Activated CD8-positive, alpha-beta memory T cell treated with anti-CD3 and anti-CD28 coated beads, Interleukin-2, amount 10 ng/mL, durations not matched to agents 7 days and 5 days (primary cell): ENCODE data around the gene NOTCH2NLA. TPM values are rescaled to one million over a fixed set of nuclear protein-coding genes. Genes with fewer than 3 reads are reported as not detected.
"Not testable (repeated sequence)": the region's sequence is repeated elsewhere in the genome, so short reads cannot be mapped to it uniquely, and the experiment has no call there.

Source experiments
- ATAC-seq: fragments of 150-1000 bp; cut with Tn5 transposase; one replicate; pipeline ENCODE4 v1.10.0; 2021; ENCODE audit warnings: moderate library complexity
- CTCF ChIA-PET: fragments of 350-600 bp; sonication (Branson Sonifier 250); formaldehyde crosslinking; loops from one replicate; lab custom pipeline; 2021; ENCODE audit warnings: antibody characterized with exemption; lab: Charles Lee
- DNase-seq: peaks from one replicate; pipeline ENCODE4 v3.0.0-alpha.2; 2020
- H3K27ac Mint-ChIP-seq: one replicate; pipeline ENCODE4 v1.8.0; 2021; ENCODE audit warnings: mild to moderate bottlenecking, mixed read lengths
- H3K27me3 Mint-ChIP-seq: one replicate; pipeline ENCODE4 v1.8.0; 2021; ENCODE audit warnings: mixed read lengths
- H3K36me3 Mint-ChIP-seq: one replicate; pipeline ENCODE4 v1.8.0; 2021; ENCODE audit warnings: mild to moderate bottlenecking, mixed read lengths
- H3K4me1 Mint-ChIP-seq: one replicate; pipeline ENCODE4 v1.8.0; 2021; ENCODE audit warnings: mixed read lengths
- H3K4me3 Mint-ChIP-seq: one replicate; pipeline ENCODE4 v1.8.0; 2021; ENCODE audit warnings: mild to moderate bottlenecking, moderate library complexity, mixed read lengths
- H3K9me3 Mint-ChIP-seq: one replicate; pipeline ENCODE4 v1.8.0; 2022; ENCODE audit warnings: low read depth, mixed read lengths
- total RNA-seq, 2 experiments: library from RNA; stranded (reverse); gene quantifications; one replicate each; pipeline ENCODE4 v1.2.3, GENCODE V29; 2021

The NOTCH2NLA gene
- total RNA-seq, 2 experiments from 2014 or later = 28.8 to 38.9 TPM

DNA sequence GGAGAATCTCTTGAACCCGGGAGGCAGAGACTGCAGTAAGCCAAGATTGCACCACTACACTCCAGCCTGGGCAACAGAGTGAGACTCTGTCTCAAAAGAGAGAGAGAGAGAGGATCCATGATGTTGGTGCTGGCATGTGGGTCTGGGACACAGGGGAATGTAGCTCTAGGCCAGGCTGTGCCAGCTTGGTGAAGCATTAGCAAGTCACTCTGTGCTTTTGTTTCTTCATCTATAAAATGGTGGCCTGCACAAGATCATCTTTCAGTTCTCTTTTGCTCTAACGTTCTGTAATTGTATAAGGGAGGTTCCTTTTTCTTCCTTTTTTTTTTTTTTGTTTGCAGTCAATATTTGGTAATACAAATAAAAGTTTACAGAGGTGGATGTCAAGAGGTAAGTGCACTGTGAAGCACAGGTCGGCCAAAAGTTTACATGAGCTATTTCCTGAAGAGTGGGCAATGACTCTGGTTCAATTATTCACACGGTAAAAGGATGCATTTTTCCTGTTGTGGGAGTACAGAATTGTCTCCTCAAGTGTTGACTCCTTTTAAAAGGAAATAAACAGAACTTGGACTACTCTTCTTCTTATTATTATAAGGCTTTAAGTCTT is 24.5 kb upstream of the NOTCH2NLA start:
- H3K27me3 Mint-ChIP-seq, H3K9me3 Mint-ChIP-seq, H3K4me3 Mint-ChIP-seq, DNase-seq, H3K36me3 Mint-ChIP-seq, CTCF ChIA-PET, H3K27ac Mint-ChIP-seq, H3K4me1 Mint-ChIP-seq, ATAC-seq: not testable (repeated sequence)

DNA sequence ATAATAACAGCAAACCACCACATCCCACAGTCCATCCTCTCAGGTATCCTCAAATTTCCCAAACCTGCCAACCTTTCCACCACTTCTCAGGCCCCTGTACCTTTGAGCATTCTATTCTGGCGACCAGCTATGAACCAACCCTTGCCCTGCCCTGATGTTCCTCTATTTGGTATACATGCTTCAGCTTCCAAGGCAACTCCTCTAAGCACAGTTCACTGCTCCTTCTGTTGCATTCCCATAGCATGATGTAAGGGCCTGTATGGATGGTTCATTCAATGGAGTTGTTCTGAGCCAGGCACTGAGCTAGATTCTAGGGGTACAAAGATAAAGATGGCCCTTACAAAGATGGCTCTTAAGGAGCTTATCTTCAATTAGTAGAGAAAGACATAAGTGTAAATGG is 22.7 kb upstream of the NOTCH2NLA start:
- H3K27ac Mint-ChIP-seq, H3K36me3 Mint-ChIP-seq, H3K4me3 Mint-ChIP-seq, ATAC-seq, H3K27me3 Mint-ChIP-seq, H3K4me1 Mint-ChIP-seq, DNase-seq, CTCF ChIA-PET, H3K9me3 Mint-ChIP-seq: not testable (repeated sequence)

DNA sequence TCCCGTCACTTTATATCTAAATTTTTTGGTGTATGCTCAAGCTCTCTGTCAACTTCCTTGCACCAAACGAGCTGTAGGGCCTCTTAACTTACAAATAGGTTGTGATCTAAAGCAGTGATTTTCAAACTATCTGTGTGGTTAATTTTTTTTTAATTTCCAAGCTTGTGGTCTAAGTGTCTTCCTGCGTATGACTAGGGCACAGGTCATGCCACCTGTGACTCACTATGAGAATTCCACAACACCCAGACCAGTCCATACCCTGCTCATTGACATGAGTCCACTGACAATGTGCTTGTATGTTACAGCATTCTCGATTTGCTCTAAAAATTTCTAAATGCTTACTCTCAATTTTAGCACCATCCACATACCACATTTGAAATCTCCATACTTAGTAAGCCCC is 19.8 kb upstream of the NOTCH2NLA start:
- CTCF ChIA-PET, H3K27me3 Mint-ChIP-seq, DNase-seq, H3K4me3 Mint-ChIP-seq, H3K4me1 Mint-ChIP-seq, H3K9me3 Mint-ChIP-seq, H3K27ac Mint-ChIP-seq, H3K36me3 Mint-ChIP-seq: not testable (repeated sequence)
- ATAC-seq = peak; percentile 74

DNA sequence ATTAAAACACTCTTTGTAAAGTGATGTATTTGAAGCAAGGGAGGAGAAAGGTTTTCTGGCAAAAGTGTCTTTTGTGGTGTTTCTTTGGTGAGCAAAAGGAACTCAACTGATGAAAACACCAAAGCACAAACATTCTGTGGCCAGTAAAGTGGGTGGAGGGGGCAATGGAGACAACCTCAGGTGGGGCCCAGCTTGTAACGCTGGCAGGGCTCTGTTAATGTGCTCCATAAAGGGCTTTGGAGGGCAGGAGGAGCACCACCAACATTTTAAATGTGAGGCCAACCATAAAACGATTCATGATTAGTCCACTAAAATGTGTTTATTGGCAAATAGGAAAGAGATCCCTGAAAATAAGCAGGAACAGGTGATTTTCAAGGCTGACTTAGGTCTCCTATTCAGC is 7.8 kb upstream of the NOTCH2NLA start:
- H3K4me3 Mint-ChIP-seq, H3K27me3 Mint-ChIP-seq, H3K4me1 Mint-ChIP-seq, DNase-seq, H3K27ac Mint-ChIP-seq, ATAC-seq, H3K9me3 Mint-ChIP-seq, H3K36me3 Mint-ChIP-seq, CTCF ChIA-PET: not testable (repeated sequence)

DNA sequence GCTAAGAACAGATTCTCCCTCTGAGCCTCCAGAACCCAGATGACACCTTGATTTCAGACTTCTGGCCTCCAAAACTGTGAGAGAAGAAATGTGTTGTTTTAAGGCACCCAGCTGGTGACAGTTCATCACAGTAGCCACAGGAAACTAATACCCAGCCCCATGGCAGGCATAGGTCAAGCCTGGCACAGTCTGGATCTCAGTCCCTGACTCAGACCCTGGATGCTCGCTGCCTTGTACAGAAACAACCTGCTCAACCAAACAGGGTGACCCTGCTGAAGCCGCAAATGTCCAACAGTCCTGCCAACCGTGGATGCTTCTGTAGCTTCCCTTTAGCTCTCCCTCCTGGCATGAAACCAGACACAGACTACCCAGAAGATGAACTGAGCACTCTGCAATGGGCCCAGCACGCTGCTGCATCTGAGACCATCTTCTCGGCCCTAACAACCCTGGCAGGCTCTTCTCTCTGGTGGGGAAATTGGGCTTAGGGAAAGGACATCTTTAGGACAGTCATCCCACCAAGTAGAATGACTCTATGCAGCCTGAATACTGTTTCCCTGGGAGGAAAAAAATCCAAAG is 7.3 kb upstream of the NOTCH2NLA start:
- CTCF ChIA-PET, H3K27me3 Mint-ChIP-seq, H3K9me3 Mint-ChIP-seq, H3K27ac Mint-ChIP-seq, ATAC-seq, DNase-seq, H3K4me1 Mint-ChIP-seq, H3K36me3 Mint-ChIP-seq, H3K4me3 Mint-ChIP-seq: not testable (repeated sequence)

- DNase-seq = peak; percentile 47
- H3K4me1 Mint-ChIP-seq, H3K36me3 Mint-ChIP-seq, H3K27ac Mint-ChIP-seq, CTCF ChIA-PET, H3K9me3 Mint-ChIP-seq, H3K27me3 Mint-ChIP-seq: not testable (repeated sequence)
- peak overlapping the region; percentile 69 for H3K4me3 Mint-ChIP-seq
- peak; percentile 68 for ATAC-seq
These were observed 608 bp downstream of the NOTCH2NLA start for GRCh38 chr1:146228144-146228682.

GRCh38 chr1:146174531-146174930 is 54.3 kb downstream of the NOTCH2NLA start:
- H3K4me3 Mint-ChIP-seq, DNase-seq, H3K36me3 Mint-ChIP-seq, H3K9me3 Mint-ChIP-seq, H3K27me3 Mint-ChIP-seq, ATAC-seq, CTCF ChIA-PET, H3K27ac Mint-ChIP-seq, H3K4me1 Mint-ChIP-seq: not testable (repeated sequence)

DNA sequence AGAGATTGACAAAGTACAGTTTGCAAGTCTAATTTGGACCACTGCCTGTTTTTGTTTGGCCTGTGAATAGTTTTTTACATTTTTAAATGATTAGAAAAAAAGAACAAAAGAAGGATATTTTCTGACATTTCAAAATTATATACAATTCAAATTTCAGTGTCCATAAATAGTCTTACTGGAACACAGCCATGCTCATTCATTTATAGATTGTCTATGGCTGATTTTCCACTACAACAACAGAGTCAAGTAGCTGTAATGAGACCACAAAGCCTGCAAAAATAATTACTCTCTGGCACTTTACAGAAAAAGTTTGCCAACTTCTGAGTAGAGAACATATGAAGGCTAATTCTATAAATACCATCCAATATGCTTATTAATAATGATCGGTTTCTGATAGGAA is 61.1 kb downstream of the NOTCH2NLA start:
- DNase-seq, ATAC-seq, H3K4me3 Mint-ChIP-seq, CTCF ChIA-PET, H3K27ac Mint-ChIP-seq, H3K4me1 Mint-ChIP-seq, H3K27me3 Mint-ChIP-seq, H3K9me3 Mint-ChIP-seq, H3K36me3 Mint-ChIP-seq: not testable (repeated sequence)

GRCh38 chr1:146167273-146167672 is 61.5 kb downstream of the NOTCH2NLA start:
- H3K4me3 Mint-ChIP-seq, H3K27me3 Mint-ChIP-seq, H3K9me3 Mint-ChIP-seq, CTCF ChIA-PET, H3K36me3 Mint-ChIP-seq, H3K4me1 Mint-ChIP-seq, ATAC-seq, DNase-seq, H3K27ac Mint-ChIP-seq: not testable (repeated sequence)

DNA sequence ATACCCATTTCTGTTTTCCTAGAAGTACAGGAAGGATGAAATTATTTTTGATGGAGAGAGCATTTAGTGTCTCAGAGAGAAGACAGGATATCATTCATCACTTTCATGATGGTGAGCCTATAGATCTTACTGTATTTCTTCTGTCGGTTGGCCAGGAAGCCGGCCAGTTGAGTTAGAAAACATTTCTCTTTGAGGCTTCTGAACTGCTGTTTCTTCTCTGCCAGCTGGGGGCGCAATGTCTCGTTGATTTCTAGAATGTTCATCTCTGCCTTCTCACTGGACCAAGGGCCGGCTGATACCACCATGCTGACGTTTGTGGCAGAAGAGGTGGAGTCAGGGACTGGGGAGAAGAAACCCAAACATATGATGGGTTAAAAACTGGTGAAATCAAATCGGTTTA is 84.4 kb downstream of the NOTCH2NLA start, which contains the start of gene NBPF10:
NBPF10 (minus strand) TSS at position 340 of the 400 bp plus-strand sequence; CDS start at position 305, 35 bp downstream.
- H3K9me3 Mint-ChIP-seq, DNase-seq, H3K4me1 Mint-ChIP-seq, CTCF ChIA-PET, H3K27ac Mint-ChIP-seq, H3K4me3 Mint-ChIP-seq, H3K36me3 Mint-ChIP-seq, ATAC-seq, H3K27me3 Mint-ChIP-seq: not testable (repeated sequence)

Other genes with a start within 250 kb of the NOTCH2NLA start
- 100 to 1,000 TPM; 127 to 207 TPM for gene TXNIP, start 232.4 kb downstream of the NOTCH2NLA start, total RNA-seq
- gene HJV, start 207.3 kb downstream of the NOTCH2NLA start, total RNA-seq = not detected
- 1 to 10 TPM; 2.0 TPM for gene NBPF10, start 84.2 kb downstream of the NOTCH2NLA start, total RNA-seq